ENCODE measurements around the gene MINK1.
A peak's percentile ranks its signal among the peaks of the same experiment; 100 is the strongest.

MINK1 gene

DNA sequence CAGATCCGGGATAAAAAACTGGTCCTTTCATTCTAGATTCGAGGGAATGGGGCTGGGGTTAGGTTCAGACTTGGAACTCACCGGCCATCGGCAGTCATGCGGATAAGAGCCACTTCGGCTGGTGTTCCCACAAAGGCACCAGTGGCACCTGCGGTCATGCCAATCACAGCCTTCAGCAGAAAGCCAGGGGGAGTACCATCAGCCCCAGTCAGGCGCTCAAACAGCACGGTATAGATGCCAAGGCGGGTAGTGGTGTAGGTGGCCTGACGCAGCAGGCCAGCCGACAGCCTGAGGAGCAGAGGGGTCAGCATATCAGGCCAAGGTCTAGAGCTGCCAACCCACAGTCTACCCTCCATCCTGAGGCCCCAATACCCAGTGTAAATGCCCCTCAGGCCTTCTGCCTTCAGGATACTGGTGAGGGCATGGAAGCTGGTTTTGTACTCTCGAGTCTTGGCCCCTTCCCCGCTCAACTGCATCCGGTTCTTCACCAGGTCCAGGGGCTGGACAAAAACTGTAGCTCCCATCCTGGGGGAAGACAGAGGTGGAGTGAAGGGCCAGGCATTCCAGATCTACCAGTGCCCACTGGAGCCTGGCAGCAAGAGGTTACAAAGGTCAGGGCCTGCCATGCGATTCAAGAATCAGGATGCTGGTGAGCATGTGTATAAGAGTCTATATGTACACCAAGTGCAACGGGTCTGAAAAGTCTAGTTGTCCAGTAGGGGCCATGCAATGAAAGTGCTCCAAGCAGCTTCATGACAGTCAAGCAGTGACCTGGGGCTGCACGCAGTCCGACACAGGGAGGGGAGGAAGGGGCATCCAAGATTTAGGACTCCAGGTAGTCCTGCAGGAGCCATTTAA lies 105.8 kb downstream of the MINK1 start:
- no peak for DNase-seq

DNA sequence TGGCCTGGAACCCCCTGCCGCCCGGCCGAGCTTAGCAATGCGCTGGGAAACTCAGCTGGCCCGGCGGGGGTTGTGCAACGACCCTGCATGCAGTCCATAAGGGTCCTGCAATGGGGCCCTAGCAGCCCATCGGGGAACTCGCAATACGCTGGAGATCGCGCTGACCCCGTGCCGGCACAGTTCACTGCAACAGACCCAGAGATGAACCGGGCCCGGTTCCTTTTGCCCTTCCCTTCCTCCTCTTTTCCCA lies 106.3 kb downstream of the MINK1 start:
- DNase-seq: no peak

DNA sequence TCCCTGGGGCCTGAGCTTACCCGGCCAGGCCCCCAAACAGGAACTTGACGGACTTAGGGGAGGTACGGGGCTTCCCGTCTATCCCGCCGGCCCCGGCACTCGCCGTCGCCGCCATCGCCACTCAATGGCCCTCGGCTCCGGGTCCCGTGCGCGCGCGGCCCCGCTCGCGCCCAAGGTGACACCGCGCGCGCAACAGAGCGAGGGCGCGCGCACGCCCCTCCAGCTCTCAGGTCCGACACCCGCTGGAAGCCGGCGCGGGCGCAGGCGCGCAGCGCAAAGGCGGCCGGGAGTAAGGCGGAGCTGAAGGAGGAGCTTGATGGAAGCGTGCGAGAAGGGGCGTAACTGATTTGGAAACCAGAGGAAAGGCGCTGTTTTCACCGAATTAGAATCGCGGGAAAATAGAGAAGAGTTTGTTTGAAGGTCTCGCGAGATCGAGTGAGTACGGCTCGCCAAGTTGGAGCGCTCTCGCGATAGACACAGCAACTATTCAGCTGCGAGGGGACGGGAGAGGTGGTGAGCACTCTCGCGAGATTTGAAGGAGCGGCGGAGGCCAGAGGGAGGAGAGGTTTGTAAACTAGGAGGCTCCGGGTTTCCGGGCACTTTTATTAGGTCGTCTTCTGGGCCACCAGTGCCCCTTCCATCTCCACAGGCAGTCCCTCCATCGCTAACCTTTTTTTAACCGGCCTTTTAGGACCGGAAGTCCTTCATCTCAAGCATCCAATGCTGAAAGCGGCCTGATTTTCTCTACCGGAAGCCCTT lies 106.8 kb downstream of the MINK1 start, which contains the start of the genes RNF167 and SLC25A11:
Gene RNF167, plus strand, starts transcription at position 473 of the 759 bp plus-strand sequence. CDS start 642 bp downstream, outside the sequence.
Gene SLC25A11, minus strand, starts transcription at position 251 of the 759 bp plus-strand sequence. Its CDS starts 136 bp downstream, at position 115.
- DNase-seq: peak; percentile 97

DNA sequence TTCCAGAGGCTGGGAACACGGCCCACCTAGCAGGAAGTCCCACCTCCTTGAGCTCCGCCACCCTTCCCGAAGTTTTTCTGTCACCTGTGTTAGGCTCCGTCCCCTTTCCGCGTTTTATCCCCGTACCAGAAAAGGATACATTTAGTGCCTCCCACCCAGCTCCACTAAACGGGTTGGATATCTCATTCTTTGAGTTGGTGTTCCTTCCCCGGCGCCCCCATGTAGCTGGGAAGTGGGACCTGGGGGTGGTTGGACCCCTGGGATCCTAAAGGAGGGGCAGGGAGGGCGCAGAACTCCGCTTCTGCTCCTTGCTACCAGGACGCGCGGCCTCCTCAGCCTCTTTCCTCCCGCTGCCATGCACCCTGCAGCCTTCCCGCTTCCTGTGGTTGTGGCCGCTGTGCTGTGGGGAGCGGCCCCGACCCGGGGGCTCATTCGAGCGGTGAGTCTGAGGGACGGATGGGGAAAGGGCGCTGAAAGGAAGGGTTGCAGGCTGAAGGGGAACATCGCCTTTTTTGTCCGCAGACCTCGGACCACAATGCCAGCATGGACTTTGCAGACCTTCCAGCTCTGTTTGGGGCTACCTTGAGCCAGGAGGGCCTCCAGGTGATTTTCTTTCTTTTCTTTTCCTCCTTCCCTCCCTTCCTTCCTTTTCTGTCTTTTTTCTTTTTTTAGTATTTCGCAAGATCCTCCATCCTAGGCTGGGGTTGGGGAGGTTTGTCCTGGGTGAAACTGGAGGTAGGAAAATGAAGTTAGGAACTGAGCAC lies 107.6 kb downstream of the MINK1 start:
- DNase-seq: no peak

DNA sequence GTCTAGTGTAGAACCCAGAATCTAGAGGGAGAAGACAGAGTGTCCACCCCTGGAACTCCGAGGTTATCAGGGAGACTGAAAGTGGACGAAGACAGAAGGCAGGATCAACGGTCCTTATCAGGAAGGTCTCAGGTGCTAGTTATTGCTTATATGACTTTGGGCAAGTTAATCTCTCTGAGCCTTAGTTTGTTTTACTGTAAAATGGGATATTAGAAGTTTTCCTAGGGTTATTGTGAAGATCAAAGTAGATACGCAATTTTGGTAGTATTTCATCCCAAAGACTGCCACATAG lies 108.1 kb downstream of the MINK1 start:
- no peak for DNase-seq

DNA sequence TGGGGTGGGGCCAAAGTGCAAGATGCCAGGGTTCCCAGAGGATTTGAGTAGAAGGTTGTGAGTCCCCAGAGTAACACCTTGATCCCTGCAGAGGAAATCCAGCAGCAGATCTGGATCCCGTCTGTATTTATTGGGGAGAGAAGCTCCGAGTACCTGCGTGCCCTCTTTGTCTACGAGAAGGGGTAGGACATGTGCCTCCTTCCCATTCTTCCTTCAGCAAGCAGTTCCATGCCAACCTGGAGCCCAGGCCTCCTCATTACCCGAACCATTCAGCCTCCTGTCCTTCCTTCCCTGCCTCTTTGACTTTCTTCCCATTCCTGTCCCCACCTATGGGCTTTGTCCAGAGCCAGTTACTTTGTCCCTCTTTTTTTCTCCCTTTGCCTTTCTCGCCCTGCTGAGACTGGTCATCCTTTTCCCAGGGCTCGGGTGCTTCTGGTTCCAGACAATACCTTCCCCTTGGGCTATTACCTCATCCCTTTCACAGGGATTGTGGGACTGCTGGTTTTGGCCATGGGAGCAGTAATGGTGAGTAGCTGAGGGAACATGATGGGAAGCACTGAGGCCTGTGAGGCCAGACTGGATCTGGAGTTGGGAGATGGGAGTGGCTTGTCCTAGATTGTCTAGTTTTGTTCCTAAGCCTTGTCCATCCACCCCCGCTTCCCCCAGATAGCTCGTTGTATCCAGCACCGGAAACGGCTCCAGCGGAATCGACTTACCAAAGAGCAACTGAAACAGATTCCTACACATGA lies 109.8 kb downstream of the MINK1 start:
- no peak for DNase-seq

DNA sequence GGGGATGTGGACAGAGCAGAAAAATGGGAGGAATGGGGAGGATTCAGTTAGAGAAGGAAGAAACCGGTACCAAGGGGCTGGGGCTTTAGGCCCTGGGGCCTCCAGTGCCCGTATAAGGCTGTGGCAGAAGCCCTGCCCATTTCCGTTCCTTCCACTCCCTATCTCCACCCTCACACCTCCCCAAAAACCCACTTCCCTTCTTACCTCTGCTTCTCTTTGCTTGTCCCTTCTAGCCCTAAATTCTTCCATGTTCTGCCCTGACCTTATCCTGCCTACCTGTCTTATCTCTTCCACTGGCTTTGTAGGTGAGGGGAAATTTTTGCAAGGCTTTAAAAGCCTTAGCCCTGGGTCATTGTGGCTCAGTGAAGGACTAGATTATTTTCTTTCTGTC lies 111.0 kb downstream of the MINK1 start:
- DNase-seq: no peak

DNA sequence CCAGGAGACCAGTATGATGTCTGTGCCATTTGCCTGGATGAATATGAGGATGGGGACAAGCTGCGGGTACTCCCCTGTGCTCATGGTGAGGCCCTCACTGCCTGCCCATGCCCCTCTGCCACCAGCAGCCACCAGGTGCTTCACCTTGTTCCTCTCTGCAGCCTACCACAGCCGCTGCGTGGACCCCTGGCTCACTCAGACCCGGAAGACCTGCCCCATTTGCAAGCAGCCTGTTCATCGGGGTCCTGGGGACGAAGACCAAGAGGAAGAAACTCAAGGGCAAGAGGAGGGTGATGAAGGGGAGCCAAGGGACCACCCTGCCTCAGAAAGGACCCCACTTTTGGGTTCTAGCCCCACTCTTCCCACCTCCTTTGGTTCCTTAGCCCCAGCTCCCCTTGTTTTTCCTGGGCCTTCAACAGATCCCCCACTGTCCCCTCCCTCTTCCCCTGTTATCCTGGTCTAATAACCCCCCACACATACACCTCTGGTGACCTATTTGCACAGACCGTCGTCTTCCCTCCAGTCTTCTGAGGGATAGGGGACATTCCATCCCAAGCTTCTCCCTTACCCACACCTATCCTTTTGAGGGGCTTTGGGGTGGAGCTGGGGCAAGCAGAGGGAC lies 111.5 kb downstream of the MINK1 start:
- DNase-seq: no peak

DNA sequence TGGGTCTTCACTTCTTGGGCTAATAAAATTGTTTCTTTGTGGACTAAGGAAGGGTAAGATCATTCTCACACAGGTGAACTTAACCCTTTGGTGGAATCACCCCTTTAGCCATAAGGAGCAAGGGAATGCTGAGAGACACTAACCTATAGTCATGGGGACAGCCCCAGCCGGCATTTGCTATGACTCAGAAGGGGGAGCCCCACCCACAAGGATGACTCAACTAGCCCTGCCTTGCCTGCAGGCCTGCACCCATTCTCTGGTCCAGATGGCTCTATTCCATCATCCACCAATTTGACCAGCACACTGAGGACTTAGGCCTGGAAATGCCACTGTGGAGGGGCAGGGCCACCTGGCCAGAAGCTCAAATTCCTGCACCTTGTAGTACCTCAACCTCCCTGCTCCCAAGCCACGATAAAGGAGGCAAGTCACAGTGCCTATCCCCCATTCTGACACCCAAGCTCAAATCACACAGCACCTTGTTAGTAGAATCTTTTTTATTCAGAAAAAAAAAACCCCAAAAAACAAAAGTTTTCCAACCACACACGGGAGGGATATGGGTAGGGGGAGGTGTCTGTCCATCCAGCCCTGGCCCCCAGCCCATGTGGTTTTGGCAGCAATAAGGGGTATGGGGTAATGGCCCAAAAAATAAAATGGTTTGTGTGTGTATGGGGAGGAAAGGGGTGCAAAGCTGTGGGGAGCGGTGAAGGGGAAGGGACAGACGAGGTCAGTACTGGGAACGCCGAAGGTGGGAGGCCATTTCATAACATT lies 112.2 kb downstream of the MINK1 start:
- no peak for DNase-seq

DNA sequence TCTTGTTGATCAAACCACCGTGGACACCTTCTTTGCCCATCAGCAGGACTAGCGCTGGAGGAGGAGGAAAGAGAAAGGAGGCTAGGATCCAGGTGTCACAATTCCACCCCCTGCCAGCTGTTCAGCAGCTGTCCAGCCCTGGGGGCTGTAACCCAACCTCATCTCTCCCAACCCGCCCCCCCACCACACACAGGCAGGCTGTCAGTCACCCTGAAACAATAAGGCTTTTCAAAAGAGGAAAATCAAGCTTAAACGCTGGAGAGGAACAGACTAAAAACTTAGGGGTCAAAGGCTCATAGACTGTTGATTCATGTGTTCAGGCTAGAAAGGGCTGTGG lies 112.8 kb downstream of the MINK1 start:
- DNase-seq: no peak

DNA sequence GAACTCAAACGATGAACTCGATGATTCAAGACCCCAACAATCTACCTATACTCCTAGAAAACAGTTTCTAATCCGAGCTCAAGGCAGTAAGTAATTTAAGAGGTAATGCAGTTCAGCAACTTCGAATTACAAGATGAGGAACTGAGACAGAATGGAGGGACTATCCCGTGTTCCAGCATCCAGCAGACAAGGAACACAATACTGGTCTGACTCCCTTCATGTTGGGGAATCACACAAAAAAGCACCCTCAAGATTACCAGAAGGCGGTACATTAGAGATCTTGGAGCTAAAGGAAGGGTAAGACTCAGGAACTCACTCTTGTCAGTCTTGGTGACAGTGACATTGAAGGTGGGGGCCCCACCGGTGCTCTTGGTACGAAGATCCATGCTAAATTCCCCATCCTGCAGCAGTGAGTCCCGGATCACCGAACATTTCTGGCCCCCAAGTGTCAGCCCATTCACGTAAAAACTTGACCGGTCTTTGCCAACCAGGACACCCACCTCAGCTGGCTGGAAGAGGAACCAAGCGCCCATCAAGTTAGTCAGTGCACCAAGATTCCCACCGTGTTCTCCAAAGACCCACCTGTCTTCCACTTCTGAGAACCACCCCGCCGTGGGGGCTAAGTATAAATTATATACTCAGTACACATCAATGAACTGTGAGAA lies 113.3 kb downstream of the MINK1 start:
- no peak for DNase-seq

DNA sequence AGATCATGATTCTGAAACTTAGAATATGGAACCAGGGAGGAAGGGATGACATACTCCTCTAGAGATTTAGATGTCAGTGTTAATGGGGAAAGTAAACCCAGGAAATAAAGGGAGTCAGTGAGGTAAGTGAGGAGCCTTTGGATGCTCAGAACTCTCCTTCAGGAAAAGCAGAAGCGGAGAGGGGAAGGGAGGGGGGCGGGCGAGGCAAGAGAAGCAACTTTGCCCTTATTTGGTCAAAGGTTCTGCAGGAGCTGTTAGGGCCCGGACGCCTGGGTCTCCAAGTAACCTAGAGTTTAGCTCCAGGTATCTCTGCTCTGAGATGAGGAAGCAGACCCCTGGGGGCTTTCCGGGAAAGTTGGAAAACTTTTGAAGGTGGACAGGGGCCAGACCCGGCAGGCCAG lies 113.9 kb downstream of the MINK1 start:
- DNase-seq: no peak

Data from NCI-H1436 treated with DMSO at 0.1 percent for 48 hours (cell line).